Stimulated activated CD8-positive, alpha-beta memory T cell treated with anti-CD3 and anti-CD28 coated beads, Interleukin-4, amount 100 ng/mL, for 1 hour (primary cell): ENCODE measurements around the gene AUH.
"Not testable (repeated sequence)": the region's sequence is repeated elsewhere in the genome, so short reads cannot be mapped to it uniquely, and the experiment has no call there.

Experiments used
- DNase-seq, 2 donors: peaks; one replicate each; pipeline ENCODE4 v3.0.0-alpha.2; 2020; ENCODE audit warnings: low read depth in 2 of 2, low spot score in 1 of 2

The AUH gene

GRCh38 chr9:91379426-91379825 lies 17.7 kb upstream of the AUH start:
- DNase-seq: no peak

- DNase-seq: no peak
Measured at GRCh38 chr9:91378695-91379127, 17.0 kb upstream of the AUH start.

GRCh38 chr9:91378054-91378453 lies 16.3 kb upstream of the AUH start:
- not testable (repeated sequence) for DNase-seq

- no peak for DNase-seq
Measured at GRCh38 chr9:91376239-91376638, 14.5 kb upstream of the AUH start.

- DNase-seq: no peak
Measured at GRCh38 chr9:91374939-91375338, 13.2 kb upstream of the AUH start.

GRCh38 chr9:91371894-91372293 lies 10.2 kb upstream of the AUH start:
- DNase-seq: no peak

GRCh38 chr9:91370006-91370405 lies 8.3 kb upstream of the AUH start:
- not testable (repeated sequence) for DNase-seq

GRCh38 chr9:91364702-91365101 lies 3.0 kb upstream of the AUH start:
- DNase-seq: no peak

GRCh38 chr9:91364005-91364404 lies 2.3 kb upstream of the AUH start:
- no peak for DNase-seq

GRCh38 chr9:91362051-91362611 lies 413 bp upstream of the AUH start:
- DNase-seq: no peak

- no peak for DNase-seq
Measured at GRCh38 chr9:91360551-91361290, 997 bp downstream of the AUH start.

GRCh38 chr9:91359734-91360470 lies 1.8 kb downstream of the AUH start:
- DNase-seq: no peak

GRCh38 chr9:91359083-91359482 lies 2.6 kb downstream of the AUH start:
- no peak for DNase-seq

GRCh38 chr9:91354881-91355280 lies 6.8 kb downstream of the AUH start:
- no peak for DNase-seq

- DNase-seq: no peak
Measured at GRCh38 chr9:91349115-91349555, 12.6 kb downstream of the AUH start.

GRCh38 chr9:91348191-91348807 lies 13.4 kb downstream of the AUH start:
- no peak for DNase-seq

- DNase-seq: no peak
Measured at GRCh38 chr9:91347377-91347776, 14.3 kb downstream of the AUH start.

- no peak for DNase-seq
Measured at GRCh38 chr9:91346644-91347043, 15.1 kb downstream of the AUH start.

- no peak for DNase-seq
Measured at GRCh38 chr9:91345978-91346377, 15.7 kb downstream of the AUH start.

- no peak for DNase-seq
Measured at GRCh38 chr9:91342575-91342974, 19.1 kb downstream of the AUH start.

- no peak for DNase-seq
Measured at GRCh38 chr9:91341749-91342148, 20.0 kb downstream of the AUH start.

- no peak for DNase-seq
Measured at GRCh38 chr9:91341258-91341746, 20.4 kb downstream of the AUH start.
